Brain microvascular endothelial cell (primary cell): ENCODE measurements around the gene ALKBH3.
A peak's percentile ranks its signal among the peaks of the same experiment; 100 is the strongest.

ENCODE experiments used
- DNase-seq: peaks from one replicate; pipeline ENCODE4 v3.0.0-alpha.2; 2020
- H3K27ac ChIP-seq: fragments of 250-450 bp; sonication (Bioruptor Pico); 2 replicates; pipeline ENCODE4 v1.5.1; 2020; ENCODE audit warnings: mild to moderate bottlenecking, moderate library complexity
- H3K27me3 ChIP-seq: fragments of 250-450 bp; sonication (Bioruptor Pico); replicated peaks from 2 replicates; pipeline ENCODE4 v1.5.1; 2020; ENCODE audit warnings: mild to moderate bottlenecking
- H3K36me3 ChIP-seq: fragments of 250-450 bp; sonication (Bioruptor Pico); replicated peaks from 2 replicates; pipeline ENCODE4 v1.5.1; 2020; ENCODE audit warnings: mild to moderate bottlenecking
- H3K4me3 ChIP-seq: 2 replicates; pipeline ENCODE4 v1.5.1; 2011; ENCODE audit warnings: low read depth, mild to moderate bottlenecking, control low read depth, low read length, moderate library complexity
- CTCF ChIP-seq: IDR thresholded peaks from 2 replicates; pipeline ENCODE4 v1.5.1; 2011; ENCODE audit warnings: low read depth, mild to moderate bottlenecking, moderate library complexity, low read length, control low read depth, inconsistent platforms; ENCODE audit errors: missing control alignments
- in situ Hi-C: cut with HindIII; loops from 2 replicates; pipeline ENCODE4 v1.10.0; 2017; ENCODE audit warnings: low sequenced_read_pairs, low pct_ligation_motif_present

The ALKBH3 gene

GRCh38 chr11:43923406-43924111, 42.9 kb downstream of the ALKBH3 start:
- peak overlapping the region; percentile 78 for H3K27ac ChIP-seq
- peak; percentile 73 for DNase-seq
- no peaks in the 10 kb centered on the region for H3K27me3 ChIP-seq
- no peak for TF ChIP-seq CTCF
- no peak overlapping the region for H3K4me3 ChIP-seq
- H3K36me3 ChIP-seq: peaks cover 2% of the 10 kb centered on the region
- in situ Hi-C loops: loop anchor here (25.0 kb wide), 1 partner anchor 114 kb away; the partner anchor contains the start of gene ACCSL

- peak; percentile 47 for TF ChIP-seq CTCF
- Histone ChIP-seq H3K36me3 (no peaks in the 10 kb centered on the region), H3K27me3 (no peaks in the 10 kb centered on the region), H3K4me3 (no peak overlapping the region), H3K27ac (peak overlapping the region; percentile 78)
- in situ Hi-C loops: loop anchor here (25.0 kb wide), 1 partner anchor 113 kb away; the partner anchor contains the start of gene ACCSL
- no peak for DNase-seq
Observed at GRCh38 chr11:43924112-43924855, 43.7 kb downstream of the ALKBH3 start.

GRCh38 chr11:43925063-43925931, 44.7 kb downstream of the ALKBH3 start:
- in situ Hi-C loops: no loop called here
- no peak for TF ChIP-seq CTCF
- no peaks in the 10 kb centered on the region for H3K27me3 ChIP-seq

GRCh38 chr11:43925932-43926505, 45.4 kb downstream of the ALKBH3 start:
- no peak for DNase-seq
- H3K4me3 ChIP-seq: no peak overlapping the region
- in situ Hi-C loops: no loop called here

More at GRCh38 chr11:43925063-43925931, 44.7 kb downstream of the ALKBH3 start:
- Histone ChIP-seq H3K27ac (no peak overlapping the region), H3K36me3 (no peaks in the 10 kb centered on the region), H3K4me3 (no peak overlapping the region)
- no peak for DNase-seq

More at GRCh38 chr11:43925932-43926505, 45.4 kb downstream of the ALKBH3 start:
- H3K36me3 ChIP-seq: no peaks in the 10 kb centered on the region
- TF ChIP-seq CTCF: no peak
- no peaks in the 10 kb centered on the region for H3K27me3 ChIP-seq
- no peak overlapping the region for H3K27ac ChIP-seq
